ENCODE data around the gene OR5J2.

OR5J2 gene

DNA sequence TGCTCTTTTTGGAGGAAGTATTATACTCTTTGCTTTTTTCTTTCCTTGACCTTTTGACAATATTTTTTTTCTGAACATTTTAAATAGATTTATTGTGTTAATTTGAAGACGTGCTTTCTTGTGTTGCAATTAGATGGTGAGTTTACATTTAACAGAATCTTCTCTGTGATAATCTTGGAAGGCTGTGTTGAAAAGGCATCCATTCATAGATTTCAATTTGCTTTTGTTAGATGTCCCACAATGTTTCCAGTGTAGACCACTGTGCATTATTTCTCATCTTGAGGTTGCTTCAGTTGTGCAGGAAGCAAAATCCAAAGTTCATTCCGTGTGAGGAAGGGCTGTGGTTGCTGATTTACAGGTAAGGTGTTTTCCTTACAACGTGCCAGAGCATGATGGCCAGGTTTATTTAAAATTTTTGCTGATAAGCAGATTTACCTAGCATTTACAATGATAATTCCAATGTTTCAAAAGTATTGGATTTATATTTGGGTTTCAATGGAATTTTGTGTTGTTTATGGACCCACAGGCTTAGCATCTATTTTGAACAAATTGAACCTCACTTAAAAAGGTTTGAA, 4.1 kb upstream of the OR5J2 start:
- Histone ChIP-seq H3K27ac (ENCODE audit: low read depth, low read length) (no peak overlapping the region), H3K4me2 (ENCODE audit: low read length) (no peak overlapping the region), H3K4me3 (ENCODE audit: low read length) (no peak overlapping the region), H3K27me3 (ENCODE audit: control insufficient read depth, low read length) (no peaks in the 10 kb centered on the region), H3K4me1 (ENCODE audit: control insufficient read depth, low read length) (no peaks in the 10 kb centered on the region), H3K9me3 (ENCODE audit: control insufficient read depth, insufficient read depth, low read length) (no peaks in the 10 kb centered on the region), H3K79me2 (ENCODE audit: control insufficient read depth, low read length) (no peaks in the 10 kb centered on the region), H3K9me2 (replicated peaks; ENCODE audit: control insufficient read depth, low read length) (no peaks in the 10 kb centered on the region), H3K36me3 (ENCODE audit: control insufficient read depth, low read length) (no peaks in the 10 kb centered on the region), H3F3A (ENCODE audit: control insufficient read depth, insufficient read depth) (no peaks in the 10 kb centered on the region), H4K20me1 (ENCODE audit: control insufficient read depth, insufficient read depth, low read depth, low read length) (no peaks in the 10 kb centered on the region)
- TF ChIP-seq EZH2phosphoT487 (IDR thresholded peaks at IDR 0.05; ENCODE audit: borderline replicate concordance, low read length): no peak
- TF ChIP-seq, protein P1, sequence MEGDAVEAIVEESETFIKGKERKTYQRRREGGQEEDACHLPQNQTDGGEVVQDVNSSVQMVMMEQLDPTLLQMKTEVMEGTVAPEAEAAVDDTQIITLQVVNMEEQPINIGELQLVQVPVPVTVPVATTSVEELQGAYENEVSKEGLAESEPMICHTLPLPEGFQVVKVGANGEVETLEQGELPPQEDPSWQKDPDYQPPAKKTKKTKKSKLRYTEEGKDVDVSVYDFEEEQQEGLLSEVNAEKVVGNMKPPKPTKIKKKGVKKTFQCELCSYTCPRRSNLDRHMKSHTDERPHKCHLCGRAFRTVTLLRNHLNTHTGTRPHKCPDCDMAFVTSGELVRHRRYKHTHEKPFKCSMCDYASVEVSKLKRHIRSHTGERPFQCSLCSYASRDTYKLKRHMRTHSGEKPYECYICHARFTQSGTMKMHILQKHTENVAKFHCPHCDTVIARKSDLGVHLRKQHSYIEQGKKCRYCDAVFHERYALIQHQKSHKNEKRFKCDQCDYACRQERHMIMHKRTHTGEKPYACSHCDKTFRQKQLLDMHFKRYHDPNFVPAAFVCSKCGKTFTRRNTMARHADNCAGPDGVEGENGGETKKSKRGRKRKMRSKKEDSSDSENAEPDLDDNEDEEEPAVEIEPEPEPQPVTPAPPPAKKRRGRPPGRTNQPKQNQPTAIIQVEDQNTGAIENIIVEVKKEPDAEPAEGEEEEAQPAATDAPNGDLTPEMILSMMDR (IDR thresholded peaks at IDR 0.05; ENCODE audit: low read depth, low read length, poor library complexity, severe bottlenecking): no peak

- no peak overlapping the region for H3K4me3 ChIP-seq (ENCODE audit: low read length)
- no peak overlapping the region for H3K4me2 ChIP-seq (ENCODE audit: low read length)
- TF ChIP-seq EZH2phosphoT487 (IDR thresholded peaks at IDR 0.05; ENCODE audit: borderline replicate concordance, low read length): no peak
- TF ChIP-seq, protein P1 (IDR thresholded peaks at IDR 0.05; ENCODE audit: low read depth, low read length, poor library complexity, severe bottlenecking): no peak
- no peaks in the 10 kb centered on the region for H3K4me1 ChIP-seq (ENCODE audit: control insufficient read depth, low read length)
- H4K20me1 ChIP-seq (ENCODE audit: control insufficient read depth, insufficient read depth, low read depth, low read length): no peaks in the 10 kb centered on the region
- H3F3A ChIP-seq (ENCODE audit: control insufficient read depth, insufficient read depth): no peaks in the 10 kb centered on the region
- no peaks in the 10 kb centered on the region for H3K9me2 ChIP-seq (replicated peaks; ENCODE audit: control insufficient read depth, low read length)
- H3K79me2 ChIP-seq (ENCODE audit: control insufficient read depth, low read length): no peaks in the 10 kb centered on the region
- H3K27ac ChIP-seq (ENCODE audit: low read depth, low read length): no peak overlapping the region
- H3K36me3 ChIP-seq (ENCODE audit: control insufficient read depth, low read length): no peaks in the 10 kb centered on the region
- H3K27me3 ChIP-seq (ENCODE audit: control insufficient read depth, low read length): no peaks in the 10 kb centered on the region
- no peaks in the 10 kb centered on the region for H3K9me3 ChIP-seq (ENCODE audit: control insufficient read depth, insufficient read depth, low read length)
Observed at GRCh38 chr11:56183459-56183858, 7.0 kb downstream of the OR5J2 start.

GRCh38 chr11:56188602-56189001, 12.2 kb downstream of the OR5J2 start:
- no peaks in the 10 kb centered on the region for H3K9me3 ChIP-seq (ENCODE audit: control insufficient read depth, insufficient read depth, low read length)
- no peaks in the 10 kb centered on the region for H3K9me2 ChIP-seq (replicated peaks; ENCODE audit: control insufficient read depth, low read length)
- no peaks in the 10 kb centered on the region for H4K20me1 ChIP-seq (ENCODE audit: control insufficient read depth, insufficient read depth, low read depth, low read length)
- no peaks in the 10 kb centered on the region for H3K27me3 ChIP-seq (ENCODE audit: control insufficient read depth, low read length)
- H3F3A ChIP-seq (ENCODE audit: control insufficient read depth, insufficient read depth): no peaks in the 10 kb centered on the region
- H3K4me3 ChIP-seq (ENCODE audit: low read length): no peak overlapping the region
- H3K27ac ChIP-seq (ENCODE audit: low read depth, low read length): no peak overlapping the region
- H3K79me2 ChIP-seq (ENCODE audit: control insufficient read depth, low read length): no peaks in the 10 kb centered on the region
- H3K4me2 ChIP-seq (ENCODE audit: low read length): no peak overlapping the region
- no peaks in the 10 kb centered on the region for H3K4me1 ChIP-seq (ENCODE audit: control insufficient read depth, low read length)
- TF ChIP-seq, protein P1 (IDR thresholded peaks at IDR 0.05; ENCODE audit: low read depth, low read length, poor library complexity, severe bottlenecking): no peak
- no peak for TF ChIP-seq EZH2phosphoT487 (IDR thresholded peaks at IDR 0.05; ENCODE audit: borderline replicate concordance, low read length)
- H3K36me3 ChIP-seq (ENCODE audit: control insufficient read depth, low read length): no peaks in the 10 kb centered on the region

Data from DOHH2 (cell line).